Activated naive CD4-positive, alpha-beta T cell treated with anti-CD3 and anti-CD28 coated beads, Interleukin-2, amount 50 U/mL, for 16 hours (primary cell): Measurements from ENCODE around the gene PAM.
"Not testable (repeated sequence)": the region's sequence is repeated elsewhere in the genome, so short reads cannot be mapped to it uniquely, and the experiment has no call there.

Source experiments
- DNase-seq: peaks from one replicate; pipeline ENCODE4 v3.0.0-alpha.2; 2020

PAM gene

GRCh38 chr5:102903074-102903871, 148.2 kb downstream of the PAM start:
- DNase-seq = no peak

- no peak for DNase-seq
Measured at GRCh38 chr5:102905056-102905455, 150.0 kb downstream of the PAM start.

GRCh38 chr5:102907099-102907498, 152.0 kb downstream of the PAM start:
- not testable (repeated sequence) for DNase-seq

GRCh38 chr5:102910240-102911226, 155.4 kb downstream of the PAM start:
- DNase-seq = no peak

GRCh38 chr5:102911973-102912372, 156.9 kb downstream of the PAM start:
- DNase-seq = no peak

GRCh38 chr5:102916109-102916508, 161.0 kb downstream of the PAM start:
- no peak for DNase-seq

GRCh38 chr5:102918986-102919610, 164.0 kb downstream of the PAM start:
- DNase-seq = no peak

- DNase-seq = no peak
Measured at GRCh38 chr5:102920762-102921161, 165.7 kb downstream of the PAM start.

- no peak for DNase-seq
Measured at GRCh38 chr5:102921341-102922044, 166.4 kb downstream of the PAM start.

GRCh38 chr5:102922111-102922720, 167.1 kb downstream of the PAM start:
- DNase-seq = no peak

- no peak for DNase-seq
Measured at GRCh38 chr5:102922799-102923477, 167.8 kb downstream of the PAM start.

- no peak for DNase-seq
Measured at GRCh38 chr5:102924963-102925362, 169.9 kb downstream of the PAM start.

GRCh38 chr5:102927007-102927406, 171.9 kb downstream of the PAM start:
- DNase-seq = no peak

GRCh38 chr5:102930244-102930643, 175.1 kb downstream of the PAM start:
- DNase-seq = no peak

GRCh38 chr5:102931085-102931725, 176.1 kb downstream of the PAM start:
- DNase-seq = no peak

- no peak for DNase-seq
Measured at GRCh38 chr5:102932781-102933180, 177.7 kb downstream of the PAM start.

GRCh38 chr5:102933316-102933715, 178.2 kb downstream of the PAM start:
- no peak for DNase-seq

- DNase-seq = no peak
Measured at GRCh38 chr5:102933721-102934459, 178.8 kb downstream of the PAM start.

GRCh38 chr5:102937894-102938293, 182.8 kb downstream of the PAM start:
- DNase-seq = no peak

GRCh38 chr5:102941111-102941510, 186.0 kb downstream of the PAM start:
- DNase-seq = no peak
